ENCODE results near the gene ABHD14A. TPM values are rescaled to one million over a fixed set of nuclear protein-coding genes. Genes with fewer than 3 reads are reported as not detected.

The ABHD14A gene
- total and polyA plus RNA-seq, 2 of the 13 experiments (the other 11 are each of a cell fraction or from before 2014, with no cell fraction given) = 29.5 to 46.9 TPM

DNA sequence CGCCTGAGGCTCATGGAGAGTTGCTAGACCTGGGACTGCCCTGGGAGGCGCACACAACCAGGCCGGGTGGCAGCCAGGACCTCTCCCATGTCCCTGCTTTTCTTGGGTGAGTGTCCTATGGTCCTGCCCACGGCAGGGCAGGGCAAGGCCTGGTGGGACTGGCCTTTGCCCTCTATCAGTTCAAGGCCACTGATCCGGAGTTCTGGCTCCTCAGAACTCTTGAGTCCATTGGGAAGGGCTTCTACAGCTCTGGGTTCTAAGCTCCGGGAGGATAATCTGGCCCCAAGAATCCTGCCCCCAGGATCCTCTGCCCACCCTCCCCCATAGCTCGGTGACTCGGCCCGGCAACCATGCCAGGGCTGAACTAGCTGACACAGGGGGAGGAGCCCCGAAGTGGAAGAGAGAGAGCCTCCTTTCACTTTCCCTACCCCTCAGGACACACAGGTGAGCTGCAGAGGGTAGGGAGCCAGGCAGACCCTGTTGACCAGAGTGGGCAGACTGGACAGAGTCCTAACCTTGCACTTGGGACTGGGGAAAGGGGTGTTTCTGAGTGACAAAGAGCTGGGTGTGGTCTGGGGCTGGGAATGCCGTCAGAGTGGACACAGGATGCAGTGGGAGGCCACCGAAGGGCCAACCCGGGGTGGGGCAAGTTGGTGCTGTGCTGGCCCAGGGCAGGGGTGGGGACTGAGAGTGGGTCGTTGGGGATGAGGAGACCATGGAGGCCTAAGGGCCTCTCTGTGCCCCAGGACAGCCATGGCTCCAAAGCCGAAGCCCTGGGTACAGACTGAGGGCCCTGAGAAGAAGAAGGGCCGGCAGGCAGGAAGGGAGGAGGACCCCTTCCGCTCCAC lies 32.0 kb upstream of the ABHD14A start (continued):
- TF ChIP-seq, protein P1, sequence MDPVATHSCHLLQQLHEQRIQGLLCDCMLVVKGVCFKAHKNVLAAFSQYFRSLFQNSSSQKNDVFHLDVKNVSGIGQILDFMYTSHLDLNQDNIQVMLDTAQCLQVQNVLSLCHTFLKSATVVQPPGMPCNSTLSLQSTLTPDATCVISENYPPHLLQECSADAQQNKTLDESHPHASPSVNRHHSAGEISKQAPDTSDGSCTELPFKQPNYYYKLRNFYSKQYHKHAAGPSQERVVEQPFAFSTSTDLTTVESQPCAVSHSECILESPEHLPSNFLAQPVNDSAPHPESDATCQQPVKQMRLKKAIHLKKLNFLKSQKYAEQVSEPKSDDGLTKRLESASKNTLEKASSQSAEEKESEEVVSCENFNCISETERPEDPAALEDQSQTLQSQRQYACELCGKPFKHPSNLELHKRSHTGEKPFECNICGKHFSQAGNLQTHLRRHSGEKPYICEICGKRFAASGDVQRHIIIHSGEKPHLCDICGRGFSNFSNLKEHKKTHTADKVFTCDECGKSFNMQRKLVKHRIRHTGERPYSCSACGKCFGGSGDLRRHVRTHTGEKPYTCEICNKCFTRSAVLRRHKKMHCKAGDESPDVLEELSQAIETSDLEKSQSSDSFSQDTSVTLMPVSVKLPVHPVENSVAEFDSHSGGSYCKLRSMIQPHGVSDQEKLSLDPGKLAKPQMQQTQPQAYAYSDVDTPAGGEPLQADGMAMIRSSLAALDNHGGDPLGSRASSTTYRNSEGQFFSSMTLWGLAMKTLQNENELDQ (CRISPR knock-in tag; IDR thresholded peaks at IDR 0.05; ENCODE audit: borderline replicate concordance) = 0 out of 2 replicates have a peak, but pooled peaks have one; percentile 7
- TF ChIP-seq ZNF776 (CRISPR knock-in tag; IDR thresholded peaks at IDR 0.05) = 0 out of 2 replicates have a peak, but pooled peaks have one; percentile 12
- peak; percentile 55 for TF ChIP-seq POLR2G (IDR thresholded peaks at IDR 0.05; ENCODE audit: low read depth, low read length)
- TF ChIP-seq EEA1 (CRISPR knock-in tag; IDR thresholded peaks at IDR 0.05; ENCODE audit: borderline replicate concordance) = no peak
- no peak; the same call in 1 of the 2 replicates for TF ChIP-seq MTA1 (CRISPR knock-in tag; IDR thresholded peaks at IDR 0.05; ENCODE audit: borderline replicate concordance)
- peak; percentile 33; the same call in 1 of the 2 replicates for TF ChIP-seq ZNF770 (CRISPR knock-in tag; IDR thresholded peaks at IDR 0.05)
- TF ChIP-seq ZNF354B (CRISPR knock-in tag; IDR thresholded peaks at IDR 0.05) = no peak
- TF ChIP-seq ZNF772 (CRISPR knock-in tag; IDR thresholded peaks at IDR 0.05) = no peak
- no peak for TF ChIP-seq ZZZ3 (CRISPR knock-in tag; IDR thresholded peaks at IDR 0.05; ENCODE audit: borderline replicate concordance)
- no peak for TF ChIP-seq SRSF9 (IDR thresholded peaks at IDR 0.05; ENCODE audit: borderline replicate concordance, insufficient read depth, low read depth, low read length, poor library complexity, severe bottlenecking)
- TF ChIP-seq ZNF605 (CRISPR knock-in tag; IDR thresholded peaks at IDR 0.05) = peak; percentile 90; the same call in 1 of the 2 replicates
- TF ChIP-seq, protein P2, sequence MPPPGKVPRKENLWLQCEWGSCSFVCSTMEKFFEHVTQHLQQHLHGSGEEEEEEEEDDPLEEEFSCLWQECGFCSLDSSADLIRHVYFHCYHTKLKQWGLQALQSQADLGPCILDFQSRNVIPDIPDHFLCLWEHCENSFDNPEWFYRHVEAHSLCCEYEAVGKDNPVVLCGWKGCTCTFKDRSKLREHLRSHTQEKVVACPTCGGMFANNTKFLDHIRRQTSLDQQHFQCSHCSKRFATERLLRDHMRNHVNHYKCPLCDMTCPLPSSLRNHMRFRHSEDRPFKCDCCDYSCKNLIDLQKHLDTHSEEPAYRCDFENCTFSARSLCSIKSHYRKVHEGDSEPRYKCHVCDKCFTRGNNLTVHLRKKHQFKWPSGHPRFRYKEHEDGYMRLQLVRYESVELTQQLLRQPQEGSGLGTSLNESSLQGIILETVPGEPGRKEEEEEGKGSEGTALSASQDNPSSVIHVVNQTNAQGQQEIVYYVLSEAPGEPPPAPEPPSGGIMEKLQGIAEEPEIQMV (CRISPR knock-in tag; IDR thresholded peaks at IDR 0.05; ENCODE audit: low read depth) = no peak
- no peak for TF ChIP-seq MIXL1 (CRISPR knock-in tag; IDR thresholded peaks at IDR 0.05)
- TF ChIP-seq ZNF362 (CRISPR knock-in tag; IDR thresholded peaks at IDR 0.05; ENCODE audit: borderline replicate concordance) = no peak
- peak; percentile 77 for TF ChIP-seq SKIL (CRISPR knock-in tag; IDR thresholded peaks at IDR 0.05; ENCODE audit: borderline replicate concordance)
- no peak for TF ChIP-seq ZSCAN21 (CRISPR knock-in tag; IDR thresholded peaks at IDR 0.05; ENCODE audit: borderline replicate concordance)
- no peak; the same call in 1 of the 2 replicates for TF ChIP-seq ZNF737 (CRISPR knock-in tag; IDR thresholded peaks at IDR 0.05; ENCODE audit: borderline replicate concordance)

All from HepG2 (cell line).